ENCODE results near the gene SMAD3.

The SMAD3 gene

DNA sequence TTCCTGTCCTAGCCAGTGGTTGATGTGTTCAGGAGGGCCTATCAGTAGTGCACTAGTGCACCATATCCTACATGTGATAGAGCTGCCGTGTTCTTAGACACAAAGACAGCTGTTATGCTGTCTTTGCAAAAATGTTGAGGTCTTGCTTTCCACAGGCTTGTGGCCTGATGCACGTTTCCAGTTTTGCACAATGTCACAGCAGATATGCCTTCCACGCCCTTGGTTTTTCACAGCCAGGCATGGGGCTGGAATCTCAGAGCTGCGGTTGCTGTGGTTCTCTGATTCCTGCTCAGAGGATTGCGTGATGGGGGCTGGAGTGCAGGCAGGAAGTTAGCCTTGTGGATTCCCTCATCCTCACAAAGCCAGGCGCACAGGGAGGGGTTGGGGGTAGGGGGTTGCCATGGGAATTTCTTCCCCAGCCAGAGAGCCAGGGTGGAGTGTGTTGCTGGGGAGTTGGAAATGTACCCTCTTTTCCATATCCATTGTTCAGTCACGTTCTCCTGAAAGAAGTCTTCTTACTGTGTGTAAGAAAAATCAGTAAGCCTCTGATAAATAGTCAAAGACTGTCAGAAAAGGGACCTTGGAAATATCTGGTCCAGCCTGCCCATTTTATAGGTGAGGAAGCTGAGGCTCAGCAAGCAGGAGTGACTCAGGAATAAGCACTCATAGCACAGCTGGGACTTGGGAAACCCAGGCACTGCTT lies 79.4 kb downstream of the SMAD3 start:
- H3K4me3 ChIP-seq (ENCODE audit: low read length) = no peak overlapping the region
- TF ChIP-seq, protein P1, sequence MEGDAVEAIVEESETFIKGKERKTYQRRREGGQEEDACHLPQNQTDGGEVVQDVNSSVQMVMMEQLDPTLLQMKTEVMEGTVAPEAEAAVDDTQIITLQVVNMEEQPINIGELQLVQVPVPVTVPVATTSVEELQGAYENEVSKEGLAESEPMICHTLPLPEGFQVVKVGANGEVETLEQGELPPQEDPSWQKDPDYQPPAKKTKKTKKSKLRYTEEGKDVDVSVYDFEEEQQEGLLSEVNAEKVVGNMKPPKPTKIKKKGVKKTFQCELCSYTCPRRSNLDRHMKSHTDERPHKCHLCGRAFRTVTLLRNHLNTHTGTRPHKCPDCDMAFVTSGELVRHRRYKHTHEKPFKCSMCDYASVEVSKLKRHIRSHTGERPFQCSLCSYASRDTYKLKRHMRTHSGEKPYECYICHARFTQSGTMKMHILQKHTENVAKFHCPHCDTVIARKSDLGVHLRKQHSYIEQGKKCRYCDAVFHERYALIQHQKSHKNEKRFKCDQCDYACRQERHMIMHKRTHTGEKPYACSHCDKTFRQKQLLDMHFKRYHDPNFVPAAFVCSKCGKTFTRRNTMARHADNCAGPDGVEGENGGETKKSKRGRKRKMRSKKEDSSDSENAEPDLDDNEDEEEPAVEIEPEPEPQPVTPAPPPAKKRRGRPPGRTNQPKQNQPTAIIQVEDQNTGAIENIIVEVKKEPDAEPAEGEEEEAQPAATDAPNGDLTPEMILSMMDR (conservative IDR thresholded peaks at IDR 0.05; ENCODE audit: low read length) = no peak
- DNase-seq (ENCODE audit: low read depth) = peak; percentile 91

DNA sequence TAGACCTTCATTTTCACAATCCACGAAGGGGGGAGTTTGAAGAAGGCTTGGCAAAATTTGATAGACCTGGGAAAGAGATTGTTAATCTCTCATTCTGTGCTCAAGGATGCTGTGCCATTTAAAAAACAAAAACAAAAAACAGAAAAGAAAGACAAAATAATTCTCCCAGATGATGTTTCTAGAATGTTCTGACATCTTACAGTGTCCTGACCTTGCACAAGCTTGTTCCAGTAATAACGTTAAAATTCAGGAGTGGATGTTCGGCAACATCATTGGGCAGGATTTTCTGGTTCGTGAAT lies 79.9 kb downstream of the SMAD3 start:
- DNase-seq (ENCODE audit: low read depth) = no peak
- H3K4me3 ChIP-seq (ENCODE audit: low read length) = no peak overlapping the region
- TF ChIP-seq, protein P1 (conservative IDR thresholded peaks at IDR 0.05; ENCODE audit: low read length) = no peak

DNA sequence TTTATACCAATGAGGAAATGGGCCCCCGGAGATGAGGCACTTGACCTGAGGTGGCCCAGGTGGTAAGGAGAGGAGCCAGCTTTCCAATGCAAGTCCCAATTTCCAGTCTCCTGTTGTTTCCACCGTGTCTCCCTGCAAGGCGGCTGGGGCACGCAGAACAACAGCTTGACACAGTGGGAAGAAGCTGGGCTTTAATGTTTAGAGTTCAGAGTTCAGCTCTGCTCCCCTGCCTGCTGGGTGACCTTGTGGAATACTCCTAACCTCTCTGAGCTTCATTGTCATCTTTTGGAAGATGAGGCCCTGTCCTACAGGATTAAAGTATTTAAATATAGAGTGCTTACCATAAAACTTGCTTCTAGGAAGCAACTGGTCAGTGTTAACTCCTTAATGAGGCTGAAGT lies 80.3 kb downstream of the SMAD3 start:
- TF ChIP-seq, protein P1 (conservative IDR thresholded peaks at IDR 0.05; ENCODE audit: low read length) = no peak
- no peak overlapping the region for H3K4me3 ChIP-seq (ENCODE audit: low read length)
- DNase-seq (ENCODE audit: low read depth) = no peak

DNA sequence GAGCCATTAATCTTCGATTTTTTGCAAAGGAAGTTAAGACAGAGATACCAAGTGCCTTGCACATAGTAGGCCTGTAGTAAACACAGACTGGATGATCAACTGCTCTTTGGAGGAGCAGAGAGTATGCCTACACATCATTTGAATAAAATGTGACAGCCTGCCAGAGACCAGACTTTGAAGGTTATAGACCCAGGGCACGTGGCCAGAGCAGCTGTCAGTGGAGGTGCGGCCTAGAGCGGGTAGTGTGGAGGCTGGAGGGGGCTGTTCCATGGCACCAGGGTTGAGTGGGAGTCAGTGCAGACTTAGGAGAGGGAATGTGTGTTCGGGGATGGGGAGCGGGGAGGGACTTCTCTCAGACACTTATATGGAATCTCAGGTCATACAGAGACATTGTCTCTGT lies 80.8 kb downstream of the SMAD3 start:
- peak; percentile 75 for DNase-seq (ENCODE audit: low read depth)
- H3K4me3 ChIP-seq (ENCODE audit: low read length) = no peak overlapping the region

GRCh38 chr15:67146875-67147381 lies 81.5 kb downstream of the SMAD3 start:
- DNase-seq (ENCODE audit: low read depth) = peak; percentile 87
- no peak overlapping the region for H3K4me3 ChIP-seq (ENCODE audit: low read length)
- TF ChIP-seq, protein P1 (conservative IDR thresholded peaks at IDR 0.05; ENCODE audit: low read length) = no peak

More for the DNA sequence above, 80.8 kb downstream of the SMAD3 start:
- TF ChIP-seq, protein P1 (conservative IDR thresholded peaks at IDR 0.05; ENCODE audit: low read length) = no peak

DNA sequence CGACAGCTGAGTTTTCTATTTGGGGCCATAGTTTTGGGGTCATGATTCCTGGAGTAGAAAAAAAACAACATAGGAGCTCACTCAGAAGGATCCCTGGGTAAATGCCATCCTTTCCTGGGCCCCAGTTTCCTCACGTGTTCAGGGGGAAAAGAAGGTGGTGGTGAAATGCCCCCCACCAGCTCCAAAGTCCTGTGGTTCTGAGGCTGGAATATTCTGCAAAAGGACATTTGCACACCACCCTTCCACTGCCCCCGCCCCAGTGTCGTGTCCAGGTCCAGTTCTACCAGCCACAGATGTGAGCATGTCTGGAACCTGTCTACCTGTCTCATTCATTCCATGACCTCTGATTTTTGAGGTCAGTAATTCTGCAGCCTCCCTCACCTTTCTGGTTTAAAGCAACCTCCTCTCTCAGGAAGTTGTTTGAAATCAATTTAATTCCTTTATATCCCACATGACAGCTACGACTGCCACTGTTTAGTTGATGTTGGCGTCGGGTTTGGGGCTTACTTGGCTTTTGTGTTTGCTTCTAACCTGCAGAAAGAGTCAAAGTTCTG lies 82.1 kb downstream of the SMAD3 start:
- DNase-seq (ENCODE audit: low read depth) = no peak
- TF ChIP-seq, protein P1 (conservative IDR thresholded peaks at IDR 0.05; ENCODE audit: low read length) = no peak
- H3K4me3 ChIP-seq (ENCODE audit: low read length) = no peak overlapping the region

DNA sequence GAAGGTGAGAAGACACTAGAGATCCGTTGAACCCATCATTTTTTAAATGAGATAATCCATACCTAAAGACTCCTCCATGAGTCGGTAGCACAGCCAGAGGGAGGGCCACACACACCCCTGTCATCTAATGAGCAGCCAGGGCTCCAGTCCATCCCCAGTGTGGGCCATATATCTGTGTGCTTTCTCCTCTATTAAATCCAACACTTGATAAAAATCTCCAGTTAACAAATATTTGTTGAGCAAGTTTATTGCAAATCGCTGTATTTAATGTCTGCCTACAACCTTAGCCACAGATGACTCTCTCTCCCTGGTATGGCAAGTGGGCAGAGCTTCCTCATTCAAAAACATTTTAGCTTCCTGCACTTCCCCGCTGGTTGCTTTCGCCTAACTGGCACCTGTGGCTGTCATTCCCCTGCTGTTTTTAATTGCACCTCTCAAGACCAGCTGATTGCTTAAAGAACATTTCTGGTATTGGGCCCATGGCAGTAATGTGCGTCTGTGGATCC lies 82.8 kb downstream of the SMAD3 start:
- H3K4me3 ChIP-seq (ENCODE audit: low read length) = no peak overlapping the region
- DNase-seq (ENCODE audit: low read depth) = peak; percentile 81
- TF ChIP-seq, protein P1 (conservative IDR thresholded peaks at IDR 0.05; ENCODE audit: low read length) = no peak
